Progenitor cell of endocrine pancreas (in vitro differentiated cells): ENCODE data around the gene CELSR1. TPM values are rescaled to one million over a fixed set of nuclear protein-coding genes. Genes with fewer than 3 reads are reported as not detected.

Experiments
- DNase-seq: peaks from one replicate; pipeline ENCODE4 v3.0.0; 2021; ENCODE audit warnings: low spot score; ENCODE audit not compliant: unreplicated experiment
- H3K27ac Mint-ChIP-seq: 2 replicates; pipeline ENCODE4 v1.8.0; 2021; ENCODE audit warnings: mild to moderate bottlenecking, moderate library complexity, mixed read lengths
- H3K27me3 Mint-ChIP-seq: 2 replicates; pipeline ENCODE4 v1.8.0; 2021; ENCODE audit warnings: mixed read lengths
- H3K36me3 Mint-ChIP-seq: 2 replicates; pipeline ENCODE4 v1.8.0; 2022; ENCODE audit warnings: mixed read lengths; ENCODE audit not compliant: insufficient read depth
- H3K4me1 Mint-ChIP-seq: 2 replicates; pipeline ENCODE4 v1.8.0; 2021; ENCODE audit warnings: low read depth, mixed read lengths
- H3K4me3 Mint-ChIP-seq: 2 replicates; pipeline ENCODE4 v1.8.0; 2021; ENCODE audit warnings: low read depth, mild to moderate bottlenecking, moderate library complexity, mixed read lengths
- H3K9me3 Mint-ChIP-seq: 2 replicates; pipeline ENCODE4 v1.8.0; 2021; ENCODE audit warnings: low read depth, mixed read lengths
- CTCF ChIP-seq: fragments of 200-600 bp; sonication (generic); IDR thresholded peaks from one replicate; pipeline ENCODE4 v1.5.0; 2021; ENCODE audit warnings: antibody characterized with exemption, mild to moderate bottlenecking; ENCODE audit not compliant: unreplicated experiment
- total RNA-seq: library from RNA; stranded (reverse); gene quantifications from 2 replicates; pipeline ENCODE4 v1.2.1, GENCODE V29; 2021

The CELSR1 gene
- total RNA-seq, 1 donor from 2014 or later = 20.9 TPM

DNA sequence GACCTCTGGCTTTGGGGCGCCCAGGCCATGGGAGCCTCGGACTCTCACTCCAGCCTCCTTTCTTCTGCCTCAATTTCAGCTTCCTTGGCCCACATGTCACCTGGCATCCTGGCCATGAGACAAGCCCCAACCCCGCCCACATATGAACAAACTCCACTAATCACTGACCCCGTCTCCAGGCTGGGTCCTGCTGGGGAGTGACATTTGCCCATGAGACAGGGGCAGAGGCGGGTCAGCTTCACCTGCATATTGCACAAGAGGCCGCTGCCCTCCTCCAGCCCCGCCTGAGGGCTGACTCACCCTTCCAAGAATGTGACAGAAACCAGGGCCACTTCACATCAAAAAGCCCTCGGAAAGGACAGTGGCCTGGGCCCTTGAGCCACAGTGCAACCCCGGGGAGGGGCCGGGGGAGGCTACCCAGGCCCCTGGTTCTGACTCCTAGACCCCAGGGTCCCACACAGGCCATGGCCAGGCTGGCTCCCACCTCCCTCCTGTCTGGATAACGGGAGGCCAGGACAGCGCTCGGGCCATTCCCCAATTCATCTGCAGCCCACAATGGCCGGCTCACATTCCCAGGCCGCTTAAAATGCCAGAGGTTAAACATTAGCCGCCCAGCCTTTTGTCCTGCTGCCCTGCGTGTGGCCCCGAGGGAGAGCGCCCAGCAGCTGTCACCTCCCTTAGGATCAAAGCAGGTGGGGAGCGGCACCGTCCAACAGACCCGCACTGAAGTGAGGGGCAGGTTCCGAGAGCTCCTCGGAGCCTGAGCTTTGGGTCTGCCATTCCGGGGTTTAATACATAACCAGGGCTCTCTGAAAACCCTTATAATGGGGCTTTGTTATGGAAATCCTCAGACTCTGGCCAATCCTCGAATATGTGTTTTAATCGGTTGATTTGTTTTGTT is 159.6 kb downstream of the CELSR1 start:
- peaks cover 40% of the 10 kb centered on the region for H3K4me1 Mint-ChIP-seq
- peak overlapping the region; percentile 99 for H3K27ac Mint-ChIP-seq
- peak overlapping the region; percentile 59 for H3K4me3 Mint-ChIP-seq
- peak; percentile 61 for DNase-seq
- TF ChIP-seq CTCF = no peak
- no peaks in the 10 kb centered on the region for H3K27me3 Mint-ChIP-seq
- H3K36me3 Mint-ChIP-seq = peaks cover 22% of the 10 kb centered on the region
- peaks cover 4% of the 10 kb centered on the region for H3K9me3 Mint-ChIP-seq

DNA sequence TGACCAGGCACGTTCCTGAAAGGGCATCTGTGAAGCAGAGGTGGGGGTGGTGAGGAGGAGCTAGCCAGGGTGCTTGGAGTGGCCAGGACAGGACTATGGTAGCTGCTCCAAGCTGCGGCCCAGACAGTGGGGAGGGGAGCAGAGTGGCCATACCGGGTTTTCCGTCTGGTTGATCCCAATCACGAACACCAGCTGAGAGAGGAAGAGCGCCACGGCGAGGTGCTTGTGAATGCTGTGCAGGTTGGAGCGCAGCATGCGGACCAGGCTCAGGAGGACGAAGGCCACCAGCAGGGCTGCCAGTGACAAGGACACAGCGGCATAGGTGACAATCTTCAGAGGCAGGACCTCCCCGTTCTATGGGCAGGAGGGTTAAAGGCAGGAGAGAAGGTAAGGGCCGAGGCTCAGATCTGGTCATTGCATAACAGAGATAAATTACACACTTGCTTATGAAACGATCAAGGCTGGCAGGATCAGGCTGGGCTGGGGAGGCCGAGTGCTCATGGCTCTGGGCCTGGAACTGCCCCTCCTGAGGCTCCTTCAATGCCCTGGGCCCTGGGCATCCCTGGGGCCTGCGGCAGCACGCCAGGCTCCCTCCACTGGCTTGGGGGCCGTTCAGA is 160.4 kb downstream of the CELSR1 start:
- H3K4me3 Mint-ChIP-seq = no peak overlapping the region
- TF ChIP-seq CTCF = no peak
- peaks cover 4% of the 10 kb centered on the region for H3K9me3 Mint-ChIP-seq

DNA sequence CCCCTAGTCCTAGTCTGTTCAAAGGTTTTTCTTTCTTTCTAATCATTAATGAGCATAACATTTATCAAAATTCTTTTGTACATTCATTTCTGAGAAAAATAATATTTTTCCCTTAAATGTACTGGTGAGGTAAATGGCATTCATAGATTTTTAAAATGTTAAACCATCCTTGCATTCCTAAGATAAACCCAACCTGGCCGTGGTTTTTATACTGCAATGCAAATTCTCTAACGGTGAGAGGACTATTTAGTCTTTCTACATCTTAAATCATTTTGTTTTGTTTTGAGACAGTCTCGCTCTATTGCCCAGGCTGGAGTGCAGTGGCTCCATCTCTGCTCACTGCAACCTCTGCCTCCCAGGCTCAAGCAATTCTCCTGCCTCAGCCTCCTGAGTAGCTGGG is 161.3 kb downstream of the CELSR1 start:
- H3K36me3 Mint-ChIP-seq = peaks cover 18% of the 10 kb centered on the region
- peaks cover 4% of the 10 kb centered on the region for H3K9me3 Mint-ChIP-seq
- no peak overlapping the region for H3K27ac Mint-ChIP-seq
- peaks cover 41% of the 10 kb centered on the region for H3K4me1 Mint-ChIP-seq
- TF ChIP-seq CTCF = no peak
- no peak for DNase-seq
- no peaks in the 10 kb centered on the region for H3K27me3 Mint-ChIP-seq
- H3K4me3 Mint-ChIP-seq = no peak overlapping the region

More for the DNA sequence above, 160.4 kb downstream of the CELSR1 start:
- Mint-ChIP-seq H3K27me3 (no peaks in the 10 kb centered on the region), H3K4me1 (peaks cover 40% of the 10 kb centered on the region), H3K36me3 (peaks cover 18% of the 10 kb centered on the region), H3K27ac (peak overlapping the region; percentile 91)
- DNase-seq = no peak

- no peak overlapping the region for H3K4me3 Mint-ChIP-seq
- H3K4me1 Mint-ChIP-seq = peaks cover 43% of the 10 kb centered on the region
- peaks cover 16% of the 10 kb centered on the region for H3K36me3 Mint-ChIP-seq
- peaks cover 4% of the 10 kb centered on the region for H3K9me3 Mint-ChIP-seq
- no peak for TF ChIP-seq CTCF
- no peak for DNase-seq
- H3K27ac Mint-ChIP-seq = peak overlapping the region; percentile 56
- H3K27me3 Mint-ChIP-seq = no peaks in the 10 kb centered on the region
Observed at GRCh38 chr22:46374663-46375474, 162.6 kb downstream of the CELSR1 start.
